HL-60 (cell line): ENCODE results near the gene UGT1A4.

Experiments
- DNase-seq, 2 experiments: peaks; one replicate each; pipeline ENCODE4 v3.0.0-alpha.2; 2010 to 2020; ENCODE audit warnings: low read depth in 1 of 2, low spot score in 1 of 2
- H3K27ac ChIP-seq: fragments of 250-450 bp; sonication (Bioruptor Pico); replicated peaks from 2 replicates; pipeline ENCODE4 v1.5.1; 2020; ENCODE audit warnings: mild to moderate bottlenecking, moderate library complexity
- H3K27me3 ChIP-seq: fragments of 250-450 bp; sonication (Bioruptor Pico); 2 replicates; pipeline ENCODE4 v1.5.1; 2021; ENCODE audit warnings: mild to moderate bottlenecking, moderate library complexity; ENCODE audit not compliant: insufficient read depth, poor library complexity, severe bottlenecking
- H3K4me3 ChIP-seq: replicated peaks from 2 replicates; pipeline ENCODE4 v1.5.1; 2011; ENCODE audit warnings: mild to moderate bottlenecking, control low read depth, low read length; ENCODE audit not compliant: insufficient read depth
- CTCF ChIP-seq: IDR thresholded peaks from one replicate; pipeline ENCODE4 v1.5.1; 2011; ENCODE audit warnings: low read length, control low read depth, inconsistent platforms; ENCODE audit not compliant: insufficient read depth
- GABPA ChIP-seq: IDR thresholded peaks from 2 replicates; pipeline ENCODE4 v1.6.1; 2012; ENCODE audit warnings: low read depth
- POLR2AphosphoS5 ChIP-seq: IDR thresholded peaks from 2 replicates; pipeline ENCODE4 v1.6.1; 2012; ENCODE audit warnings: low read depth
- REST ChIP-seq: IDR thresholded peaks from 2 replicates; pipeline ENCODE4 v1.6.1; 2012; ENCODE audit warnings: low read depth; ENCODE audit not compliant: insufficient replicate concordance
- SPI1 ChIP-seq: IDR thresholded peaks from 2 replicates; pipeline ENCODE4 v1.6.1; 2012; ENCODE audit warnings: low read depth, mild to moderate bottlenecking, borderline replicate concordance

The UGT1A4 gene

GRCh38 chr2:233711312-233712008, 7.1 kb upstream of the UGT1A4 start:
- no peak overlapping the region for H3K4me3 ChIP-seq
- no peak overlapping the region for H3K27ac ChIP-seq
- H3K27me3 ChIP-seq: no peaks in the 10 kb centered on the region
- peak; percentile 96 for TF ChIP-seq CTCF
- TF ChIP-seq POLR2AphosphoS5: no peak
- peak; percentile 15 to 69 for DNase-seq

DNA sequence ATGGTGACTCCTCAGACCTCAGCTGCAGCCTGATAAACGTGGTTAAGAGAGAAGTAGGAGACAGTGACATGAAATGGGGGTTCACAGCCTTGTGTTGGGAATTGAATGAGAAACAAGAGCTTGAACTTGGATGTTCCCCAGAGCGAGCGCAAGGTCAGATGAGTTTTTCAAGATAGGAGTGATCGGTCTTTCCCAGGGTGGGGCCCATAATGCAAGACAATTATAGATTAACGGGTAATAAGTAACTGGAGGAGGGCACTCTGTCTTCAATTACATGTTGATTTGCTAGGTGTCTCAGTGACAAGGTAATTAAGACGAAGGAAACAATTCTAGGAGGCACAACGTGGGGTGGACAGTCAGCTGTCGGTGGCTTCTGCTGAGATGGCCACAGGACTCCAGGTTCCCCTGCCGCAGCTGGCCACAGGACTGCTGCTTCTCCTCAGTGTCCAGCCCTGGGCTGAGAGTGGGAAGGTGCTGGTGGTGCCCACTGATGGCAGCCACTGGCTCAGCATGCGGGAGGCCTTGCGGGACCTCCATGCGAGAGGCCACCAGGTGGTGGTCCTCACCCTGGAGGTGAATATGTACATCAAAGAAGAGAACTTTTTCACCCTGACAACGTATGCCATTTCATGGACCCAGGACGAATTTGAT, 5.8 kb upstream of the UGT1A4 start, which contains the start of gene UGT1A5:
Gene UGT1A5, plus strand, starts transcription at position 297 of the 651 bp plus-strand sequence. Its CDS starts 85 bp downstream, at position 382.
- Histone ChIP-seq H3K4me3 (no peak within 1 kb of the TSS), H3K27me3 (no peaks in the 10 kb centered on the region), H3K27ac (no peak within 1 kb of the TSS)
- TF ChIP-seq GABPA (no peak), SPI1 (no peak), POLR2AphosphoS5 (no peak), REST (no peak), CTCF (no peak)
- DNase-seq: no peak

GRCh38 chr2:233713262-233713615, 5.3 kb upstream of the UGT1A4 start:
- no peak for DNase-seq
- Histone ChIP-seq H3K27ac (no peak overlapping the region), H3K4me3 (no peak overlapping the region), H3K27me3 (no peaks in the 10 kb centered on the region)
- TF ChIP-seq POLR2AphosphoS5 (no peak), SPI1 (no peak), GABPA (no peak), CTCF (no peak)

DNA sequence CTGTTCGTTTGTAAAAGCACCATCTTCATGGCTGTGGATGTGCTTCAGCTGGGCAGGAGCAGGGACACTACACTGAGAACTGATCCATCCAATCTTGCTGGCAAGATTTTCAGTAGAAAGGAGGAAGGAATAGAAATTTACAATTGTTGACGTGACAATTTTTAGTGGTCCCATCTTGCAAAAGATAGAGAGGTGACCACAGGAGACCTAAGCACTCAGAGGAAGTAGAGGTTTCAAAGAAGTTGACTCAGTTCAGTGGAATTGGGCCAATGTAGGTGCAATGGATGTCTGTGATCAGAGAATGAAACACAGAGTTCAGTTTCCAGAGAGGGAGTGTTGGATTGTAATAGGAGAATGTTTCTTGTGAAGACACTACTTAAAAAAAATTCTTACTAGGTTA, 4.4 kb upstream of the UGT1A4 start:
- H3K27ac ChIP-seq: no peak overlapping the region

More for the DNA sequence above, 4.4 kb upstream of the UGT1A4 start:
- no peak for TF ChIP-seq GABPA
- no peak for TF ChIP-seq SPI1
- no peak for TF ChIP-seq REST
- no peak for TF ChIP-seq POLR2AphosphoS5
- no peak for TF ChIP-seq CTCF
- Histone ChIP-seq H3K4me3 (no peak overlapping the region), H3K27me3 (no peaks in the 10 kb centered on the region)
- no peak for DNase-seq
